ENCODE data around the gene NUAK2. TPM values are rescaled to one million over a fixed set of nuclear protein-coding genes. Genes with fewer than 3 reads are reported as not detected.

NUAK2 gene
- total and polyA plus RNA-seq, 2 donors from 2014 or later, result 15.1 to 19.4 TPM

GRCh38 chr1:205356440-205357139 lies 35.0 kb upstream of the NUAK2 start, which contains the start of gene KLHDC8A:
Gene KLHDC8A, minus strand, starts transcription at chr1:205356922. Its CDS starts 13,318 bp downstream, at chr1:205343604.
- no peak within 1 kb of the TSS for H3K9ac ChIP-seq (ENCODE audit: low read length in 3 of 3)
- H3K27ac ChIP-seq (ENCODE audit: low read depth in 2 of 2, low read length in 2 of 2), result no peak within 1 kb of the TSS
- DNase-seq (peak in 4 of 5 donors; percentile 72 to 93 (median 84)), FAIRE-seq (no peak)
- intact Hi-C loops (cut with DNase I), result no loop called here
- TF ChIP-seq, protein P1, sequence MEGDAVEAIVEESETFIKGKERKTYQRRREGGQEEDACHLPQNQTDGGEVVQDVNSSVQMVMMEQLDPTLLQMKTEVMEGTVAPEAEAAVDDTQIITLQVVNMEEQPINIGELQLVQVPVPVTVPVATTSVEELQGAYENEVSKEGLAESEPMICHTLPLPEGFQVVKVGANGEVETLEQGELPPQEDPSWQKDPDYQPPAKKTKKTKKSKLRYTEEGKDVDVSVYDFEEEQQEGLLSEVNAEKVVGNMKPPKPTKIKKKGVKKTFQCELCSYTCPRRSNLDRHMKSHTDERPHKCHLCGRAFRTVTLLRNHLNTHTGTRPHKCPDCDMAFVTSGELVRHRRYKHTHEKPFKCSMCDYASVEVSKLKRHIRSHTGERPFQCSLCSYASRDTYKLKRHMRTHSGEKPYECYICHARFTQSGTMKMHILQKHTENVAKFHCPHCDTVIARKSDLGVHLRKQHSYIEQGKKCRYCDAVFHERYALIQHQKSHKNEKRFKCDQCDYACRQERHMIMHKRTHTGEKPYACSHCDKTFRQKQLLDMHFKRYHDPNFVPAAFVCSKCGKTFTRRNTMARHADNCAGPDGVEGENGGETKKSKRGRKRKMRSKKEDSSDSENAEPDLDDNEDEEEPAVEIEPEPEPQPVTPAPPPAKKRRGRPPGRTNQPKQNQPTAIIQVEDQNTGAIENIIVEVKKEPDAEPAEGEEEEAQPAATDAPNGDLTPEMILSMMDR (IDR thresholded peaks at IDR 0.05; ENCODE audit: borderline replicate concordance, extremely low read depth, insufficient read depth), result no peak
- no peak within 1 kb of the TSS for H3K4me3 ChIP-seq (ENCODE audit: low read length in 3 of 3)
- no peaks in the 10 kb centered on the region for H3K9me3 ChIP-seq (ENCODE audit: control insufficient read depth in 2 of 3, insufficient read depth in 1 of 3, low read length in 3 of 3)
- no peaks in the 10 kb centered on the region for H3K27me3 ChIP-seq (ENCODE audit: control insufficient read depth, insufficient read depth, low read length)
- H3K4me1 ChIP-seq (ENCODE audit: control insufficient read depth in 2 of 3, insufficient read depth in 2 of 3, low read depth in 1 of 3, low read length in 3 of 3), result peaks cover 0 to 2% (median 0%) of the 10 kb centered on the region in 3 donors
- no peaks in the 10 kb centered on the region for H3K36me3 ChIP-seq (ENCODE audit: control insufficient read depth in 2 of 3, insufficient read depth in 3 of 3, low read length in 3 of 3)

- FAIRE-seq, result no peak
- H3K4me3 ChIP-seq (ENCODE audit: low read length in 3 of 3), result no peak overlapping the region
- H3K4me1 ChIP-seq (ENCODE audit: control insufficient read depth in 2 of 3, insufficient read depth in 2 of 3, low read depth in 1 of 3, low read length in 3 of 3), result peaks cover 0 to 2% (median 0%) of the 10 kb centered on the region in 3 donors
- H3K9me3 ChIP-seq (ENCODE audit: control insufficient read depth in 2 of 3, insufficient read depth in 1 of 3, low read length in 3 of 3), result no peaks in the 10 kb centered on the region
- TF ChIP-seq, protein P1 (IDR thresholded peaks at IDR 0.05; ENCODE audit: borderline replicate concordance, extremely low read depth, insufficient read depth), result no peak
- DNase-seq, result no peak
- H3K9ac ChIP-seq (ENCODE audit: low read length in 3 of 3), result no peak overlapping the region
- H3K27ac ChIP-seq (ENCODE audit: low read depth in 2 of 2, low read length in 2 of 2), result no peak overlapping the region
- H3K36me3 ChIP-seq (ENCODE audit: control insufficient read depth in 2 of 3, insufficient read depth in 3 of 3, low read length in 3 of 3), result no peaks in the 10 kb centered on the region
- H3K27me3 ChIP-seq (ENCODE audit: control insufficient read depth, insufficient read depth, low read length), result no peaks in the 10 kb centered on the region
- intact Hi-C loops (cut with DNase I), result no loop called here
Measured at GRCh38 chr1:205355075-205355453, 33.5 kb upstream of the NUAK2 start.

DNA sequence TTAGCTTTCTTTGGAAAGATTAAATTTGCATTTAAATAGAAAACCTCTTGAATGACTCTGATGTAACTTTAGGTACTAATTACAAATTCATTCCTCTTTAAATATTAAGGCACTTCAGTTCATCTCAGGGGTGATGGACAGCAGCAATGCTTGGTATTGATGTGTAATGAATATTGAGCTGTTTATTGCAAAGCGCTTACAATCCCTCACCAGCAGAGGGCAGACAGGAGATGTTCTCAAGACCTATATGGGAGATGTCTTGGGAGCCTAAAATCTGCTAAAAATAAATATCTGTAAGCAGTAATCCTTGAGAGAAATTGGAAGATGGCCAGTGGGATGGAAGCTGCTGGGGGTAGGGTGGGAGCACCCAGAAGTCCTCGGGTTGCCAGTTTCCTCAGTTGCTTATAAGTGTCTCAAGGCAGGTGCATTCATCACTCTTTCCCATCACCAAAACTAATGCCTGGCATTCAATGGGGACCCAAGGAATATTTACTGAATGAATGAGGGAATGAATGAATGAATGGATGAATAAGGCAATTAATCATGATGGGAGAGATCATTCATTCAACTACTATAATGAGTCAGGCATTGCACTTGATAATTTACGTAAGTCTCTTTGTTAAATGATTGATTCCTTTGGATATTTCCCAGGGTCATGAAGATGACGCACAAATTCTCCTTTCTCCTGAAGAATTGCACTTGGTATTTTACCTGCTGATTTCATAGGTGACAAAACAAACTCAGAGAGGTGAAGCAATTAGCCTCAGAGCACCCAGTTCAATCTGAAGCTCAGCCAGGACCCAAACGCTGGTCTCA lies 32.9 kb upstream of the NUAK2 start:
- DNase-seq (peak in 3 of 5 donors; percentile 50 to 86 (median 66)), FAIRE-seq (no peak)
- H3K27ac ChIP-seq (ENCODE audit: low read depth in 2 of 2, low read length in 2 of 2), result no peak overlapping the region
- H3K4me3 ChIP-seq (ENCODE audit: low read length in 3 of 3), result no peak overlapping the region
- TF ChIP-seq, protein P1 (IDR thresholded peaks at IDR 0.05; ENCODE audit: borderline replicate concordance, extremely low read depth, insufficient read depth), result peak; percentile 72
- H3K9ac ChIP-seq (ENCODE audit: low read length in 3 of 3), result no peak overlapping the region
- peaks cover 0 to 2% (median 0%) of the 10 kb centered on the region in 3 donors for H3K4me1 ChIP-seq (ENCODE audit: control insufficient read depth in 2 of 3, insufficient read depth in 2 of 3, low read depth in 1 of 3, low read length in 3 of 3)
- H3K36me3 ChIP-seq (ENCODE audit: control insufficient read depth in 2 of 3, insufficient read depth in 3 of 3, low read length in 3 of 3), result no peaks in the 10 kb centered on the region
- no peaks in the 10 kb centered on the region for H3K9me3 ChIP-seq (ENCODE audit: control insufficient read depth in 2 of 3, insufficient read depth in 1 of 3, low read length in 3 of 3)
- H3K27me3 ChIP-seq (ENCODE audit: control insufficient read depth, insufficient read depth, low read length), result no peaks in the 10 kb centered on the region
- intact Hi-C loops (cut with DNase I), result no loop called here
